ENCODE measurements around the gene CNOT6L.
"Not testable (repeated sequence)": the region's sequence is repeated elsewhere in the genome, so short reads cannot be mapped to it uniquely, and the experiment has no call there.

The CNOT6L gene

GRCh38 chr4:77818602-77819403 lies at the start of gene CNOT6L:
Gene CNOT6L, minus strand, starts transcription at chr4:77819368. Its CDS starts 60 bp downstream, at chr4:77819308.
- DNase-seq, result peak; percentile 18

GRCh38 chr4:77865259-77865658 lies 46.1 kb upstream of the CNOT6L start:
- no peak for DNase-seq

DNA sequence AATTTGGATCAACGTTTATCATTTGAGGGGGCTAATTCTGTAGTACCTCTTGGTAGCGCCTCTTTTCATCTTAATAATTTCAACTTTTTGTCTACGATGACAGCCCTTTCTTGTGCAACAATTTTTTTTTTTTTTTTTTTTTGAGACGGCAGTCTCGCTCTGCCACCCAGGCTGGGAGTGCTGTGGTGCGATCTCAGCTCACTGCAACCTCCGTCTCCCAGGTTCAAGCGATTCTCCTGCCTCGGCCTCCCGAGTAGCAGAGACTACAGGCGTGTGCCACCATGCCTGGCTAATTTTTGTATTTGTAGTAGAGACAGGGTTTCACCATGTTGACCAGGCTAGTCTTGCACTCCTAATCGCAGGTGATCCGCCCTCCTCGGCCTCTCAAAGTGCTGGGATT lies 44.2 kb upstream of the CNOT6L start:
- DNase-seq, result not testable (repeated sequence)

- DNase-seq, result peak; percentile 10
These were observed 43.5 kb upstream of the CNOT6L start, which contains the start of gene MRPL1 for GRCh38 chr4:77862478-77863216. Gene MRPL1, plus strand, starts transcription at chr4:77862830. Its CDS starts 19 bp downstream, at chr4:77862849.

DNA sequence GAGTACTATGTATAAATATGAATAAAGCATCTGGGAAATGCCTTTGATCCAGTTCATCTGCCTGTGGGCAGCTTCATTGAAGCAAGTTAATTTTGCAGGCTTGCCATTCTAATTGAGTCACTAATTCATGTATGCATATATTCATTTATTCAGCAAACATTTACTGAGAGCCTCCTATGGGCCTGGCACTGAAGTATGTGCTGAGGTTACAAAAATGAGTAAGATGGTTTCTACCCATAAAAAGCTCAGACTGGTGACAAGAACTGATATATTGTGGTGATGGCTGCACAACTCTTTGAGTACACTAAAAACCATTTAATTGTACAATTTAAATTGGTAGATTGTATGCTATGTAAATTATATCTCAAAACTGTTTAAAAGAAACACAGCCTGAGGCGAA lies 42.3 kb upstream of the CNOT6L start:
- DNase-seq, result no peak

DNA sequence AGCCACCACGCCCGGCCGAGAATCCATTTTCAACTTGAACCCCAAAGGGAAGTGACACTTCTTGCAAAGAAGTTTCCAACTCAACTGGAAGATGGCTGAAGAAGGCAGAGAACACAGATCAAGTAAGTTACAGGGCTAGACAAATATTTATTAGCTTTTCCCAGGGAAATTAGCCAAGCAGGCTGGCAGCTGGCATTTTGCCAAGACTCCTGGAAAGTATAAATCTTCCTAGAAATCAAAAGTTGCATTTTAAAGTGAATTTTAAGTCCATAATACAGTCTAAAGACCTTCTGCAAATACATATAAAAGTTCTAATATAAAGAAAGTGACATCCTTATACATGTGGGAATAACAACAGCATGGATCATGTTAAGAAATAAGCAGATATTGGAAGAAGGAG lies 40.1 kb upstream of the CNOT6L start:
- DNase-seq, result no peak

GRCh38 chr4:77856152-77856551 lies 37.0 kb upstream of the CNOT6L start:
- DNase-seq, result no peak

GRCh38 chr4:77854431-77855111 lies 35.4 kb upstream of the CNOT6L start:
- DNase-seq, result no peak

- DNase-seq, result no peak
These were observed 33.8 kb upstream of the CNOT6L start for GRCh38 chr4:77852892-77853495.

- DNase-seq, result no peak
These were observed 30.3 kb upstream of the CNOT6L start for GRCh38 chr4:77849278-77849965.

DNA sequence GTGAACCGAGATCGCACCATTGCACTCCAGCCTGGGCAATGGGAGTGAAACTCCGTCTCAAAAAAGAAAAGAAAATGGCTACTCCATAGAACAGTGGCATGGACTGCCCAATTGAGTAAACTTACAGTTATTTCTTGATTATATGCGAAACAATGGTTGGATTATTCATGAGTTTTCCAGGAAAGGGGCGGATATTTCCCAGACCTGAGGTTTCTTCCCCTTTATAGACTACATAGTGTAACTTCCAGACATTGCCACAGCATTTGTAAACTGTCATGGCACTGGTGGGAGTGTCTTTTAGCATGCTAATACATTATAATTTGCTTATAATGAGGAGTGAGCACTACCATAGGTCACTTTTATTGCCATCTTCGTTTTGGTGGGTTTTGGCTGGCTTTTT lies 29.3 kb upstream of the CNOT6L start:
- no peak for DNase-seq

GRCh38 chr4:77845929-77846328 lies 26.8 kb upstream of the CNOT6L start:
- no peak for DNase-seq

DNA sequence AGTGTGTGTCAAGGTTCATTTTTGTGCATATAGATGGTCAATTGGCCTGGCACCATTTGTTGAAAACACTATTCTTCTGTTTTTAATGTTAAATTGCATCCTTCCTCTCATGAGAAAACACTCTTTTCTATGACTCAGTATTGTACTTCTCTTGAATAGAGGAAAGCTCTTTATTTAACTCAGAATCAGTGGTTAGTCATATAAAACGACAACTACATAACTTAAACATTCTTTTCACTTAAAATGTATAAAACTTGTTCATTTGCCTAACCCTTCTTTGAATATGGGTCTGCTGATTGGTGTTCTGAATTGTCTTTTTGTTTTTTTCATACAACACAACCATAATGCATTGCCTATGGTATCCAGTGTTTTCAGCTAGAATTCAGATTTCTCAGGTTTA lies 26.2 kb upstream of the CNOT6L start:
- DNase-seq, result no peak

- DNase-seq, result no peak
These were observed 25.2 kb upstream of the CNOT6L start for GRCh38 chr4:77844363-77844762.

GRCh38 chr4:77843628-77844027 lies 24.5 kb upstream of the CNOT6L start:
- DNase-seq, result no peak

- DNase-seq, result no peak
These were observed 15.2 kb upstream of the CNOT6L start for GRCh38 chr4:77834403-77834802.

- no peak for DNase-seq
These were observed 14.1 kb upstream of the CNOT6L start for GRCh38 chr4:77833126-77833724.

- no peak for DNase-seq
These were observed 8.2 kb upstream of the CNOT6L start for GRCh38 chr4:77827343-77827742.

- no peak for DNase-seq
These were observed 7.1 kb upstream of the CNOT6L start for GRCh38 chr4:77826275-77826674.

GRCh38 chr4:77821775-77822174 lies 2.6 kb upstream of the CNOT6L start:
- no peak for DNase-seq

- no peak for DNase-seq
These were observed 1.7 kb upstream of the CNOT6L start for GRCh38 chr4:77820649-77821561.
